ENCODE measurements around the gene PARS2.

- TF ChIP-seq POLR2AphosphoS5 (IDR thresholded peaks at IDR 0.05), result no peak
- no peak for TF ChIP-seq CTCF (IDR thresholded peaks at IDR 0.05)
- no peak for TF ChIP-seq EP300 (IDR thresholded peaks at IDR 0.05)
- TF ChIP-seq POLR2A (IDR thresholded peaks at IDR 0.05), result no peak
Observed at GRCh38 chr1:54768093-54768492, 3.8 kb upstream of the PARS2 start.

Measured in upper lobe of left lung (tissue), 4 donors.